ENCODE results near the gene SLC22A1. TPM values are rescaled to one million over a fixed set of nuclear protein-coding genes. Genes with fewer than 3 reads are reported as not detected.

SLC22A1 gene
- total RNA-seq, 1 experiment from 2014 or later, result 0.39 TPM

DNA sequence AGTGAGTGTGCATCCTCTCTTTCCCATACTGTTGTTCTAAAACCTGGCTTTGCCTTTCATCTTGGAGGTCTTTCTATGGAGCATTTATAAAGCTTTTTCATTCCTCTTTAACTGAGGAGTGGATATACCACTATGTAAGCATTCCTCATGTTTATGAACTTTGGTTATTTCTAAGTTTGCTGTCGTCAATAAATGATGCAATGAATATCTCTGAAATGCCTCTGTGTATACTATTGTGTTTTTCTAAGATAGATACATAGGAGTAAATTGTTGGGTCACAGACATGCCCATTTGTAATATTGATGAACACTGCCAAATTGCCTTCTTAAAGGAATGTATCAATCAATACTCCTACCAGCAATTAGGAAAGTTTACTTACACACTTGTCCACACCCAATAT is 83.1 kb downstream of the SLC22A1 start:
- WGBS (ENCODE audit: extremely low coverage, insufficient read length, low lambda C conversion rate), result no CpG with 5 or more reads among the region's 1 CpG
- TF ChIP-seq, protein P1, sequence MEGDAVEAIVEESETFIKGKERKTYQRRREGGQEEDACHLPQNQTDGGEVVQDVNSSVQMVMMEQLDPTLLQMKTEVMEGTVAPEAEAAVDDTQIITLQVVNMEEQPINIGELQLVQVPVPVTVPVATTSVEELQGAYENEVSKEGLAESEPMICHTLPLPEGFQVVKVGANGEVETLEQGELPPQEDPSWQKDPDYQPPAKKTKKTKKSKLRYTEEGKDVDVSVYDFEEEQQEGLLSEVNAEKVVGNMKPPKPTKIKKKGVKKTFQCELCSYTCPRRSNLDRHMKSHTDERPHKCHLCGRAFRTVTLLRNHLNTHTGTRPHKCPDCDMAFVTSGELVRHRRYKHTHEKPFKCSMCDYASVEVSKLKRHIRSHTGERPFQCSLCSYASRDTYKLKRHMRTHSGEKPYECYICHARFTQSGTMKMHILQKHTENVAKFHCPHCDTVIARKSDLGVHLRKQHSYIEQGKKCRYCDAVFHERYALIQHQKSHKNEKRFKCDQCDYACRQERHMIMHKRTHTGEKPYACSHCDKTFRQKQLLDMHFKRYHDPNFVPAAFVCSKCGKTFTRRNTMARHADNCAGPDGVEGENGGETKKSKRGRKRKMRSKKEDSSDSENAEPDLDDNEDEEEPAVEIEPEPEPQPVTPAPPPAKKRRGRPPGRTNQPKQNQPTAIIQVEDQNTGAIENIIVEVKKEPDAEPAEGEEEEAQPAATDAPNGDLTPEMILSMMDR (conservative IDR thresholded peaks at IDR 0.05), result no peak

More for the DNA sequence above, 83.1 kb downstream of the SLC22A1 start:
- no peak overlapping the region for H4K8ac ChIP-seq (replicated peaks; ENCODE audit: insufficient read length, low read depth, low read length)
- no peak overlapping the region for H2AK5ac ChIP-seq (ENCODE audit: insufficient read length, low read length)
- H3K27me3 Mint-ChIP-seq (ENCODE audit: low read depth), result no peaks in the 10 kb centered on the region
- no peak overlapping the region for H3K9ac ChIP-seq (ENCODE audit: extremely low read depth, insufficient read length, low read length)
- no peak overlapping the region for H3K27ac ChIP-seq (ENCODE audit: insufficient read length, low read depth, low read length)
- no peak for DNase-seq
- no peak overlapping the region for H3K23ac ChIP-seq (ENCODE audit: insufficient read length, low read depth, low read length)
- H3K4me2 ChIP-seq (ENCODE audit: insufficient read depth, insufficient read length, low read length), result no peak overlapping the region
- H3K56ac ChIP-seq (ENCODE audit: insufficient read length, low read depth, low read length), result no peak overlapping the region
- H2AFZ ChIP-seq (ENCODE audit: low read length), result no peak overlapping the region
- H2BK120ac ChIP-seq (ENCODE audit: low read depth, low read length, poor library complexity, severe bottlenecking), result no peak overlapping the region
- no peak overlapping the region for H4K5ac ChIP-seq (ENCODE audit: insufficient read length, low read depth, low read length)
- no peak overlapping the region for H2BK5ac ChIP-seq (ENCODE audit: insufficient read length, low read length)
- no peaks in the 10 kb centered on the region for H3K27me3 ChIP-seq (ENCODE audit: insufficient read depth, low read length)
- no peak overlapping the region for H2BK20ac ChIP-seq (ENCODE audit: low read depth, low read length, poor library complexity, severe bottlenecking)
- no peak overlapping the region for H3K14ac ChIP-seq (ENCODE audit: insufficient read depth, low read length)
- H3K9me3 ChIP-seq (ENCODE audit: control insufficient read depth, low read depth, low read length), result peaks cover 19% of the 10 kb centered on the region
- no peaks in the 10 kb centered on the region for H3K23me2 ChIP-seq (ENCODE audit: insufficient read length, low read depth, low read length, poor library complexity, severe bottlenecking)
- H3K4me3 Mint-ChIP-seq, result no peak overlapping the region
- H3T11ph ChIP-seq (ENCODE audit: low read length), result no peak overlapping the region
- peaks cover 25 to 33% (median 25%) of the 10 kb centered on the region in 3 experiments for H3K36me3 Mint-ChIP-seq (ENCODE audit: insufficient read depth in 1 of 3, low read depth in 3 of 3)
- H3K79me1 ChIP-seq (ENCODE audit: insufficient read depth, low read depth, low read length, poor library complexity, severe bottlenecking), result no peaks in the 10 kb centered on the region
- no peak overlapping the region for H2BK12ac ChIP-seq (ENCODE audit: insufficient read length, low read depth, low read length)
- H3K9me3 Mint-ChIP-seq, result peaks cover 28 to 32% of the 10 kb centered on the region in 2 experiments
- H3K27ac Mint-ChIP-seq, result no peak overlapping the region
- H4K20me1 ChIP-seq (ENCODE audit: control insufficient read depth, insufficient read depth, insufficient read length), result no peaks in the 10 kb centered on the region
- peaks cover 7 to 10% of the 10 kb centered on the region in 2 experiments for H3K4me1 Mint-ChIP-seq
- H3K4me1 ChIP-seq (ENCODE audit: insufficient read depth, low read length), result no peaks in the 10 kb centered on the region
- no peak overlapping the region for H3K18ac ChIP-seq (ENCODE audit: insufficient read length, low read depth, low read length)
- no peaks in the 10 kb centered on the region for H3K79me2 ChIP-seq (ENCODE audit: insufficient read depth, low read length)
- H3K4ac ChIP-seq (ENCODE audit: low read depth, low read length), result no peak overlapping the region
- H2BK15ac ChIP-seq (ENCODE audit: low read depth, low read length), result no peak overlapping the region
- no peak overlapping the region for H4K91ac ChIP-seq (ENCODE audit: insufficient read length, low read depth, low read length)

Measured in H9 (cell line).